Stimulated activated CD4-positive, alpha-beta T cell treated with anti-CD3 and anti-CD28 coated beads, Interleukin-12 subunit alpha, Interleukin-12 subunit beta, amount 100 ng/mL, for 24 hours (primary cell): Measurements from ENCODE around the gene BTBD19.
A peak's percentile ranks its signal among the peaks of the same experiment; 100 is the strongest.
"Not testable (repeated sequence)": the region's sequence is repeated elsewhere in the genome, so short reads cannot be mapped to it uniquely, and the experiment has no call there.

Experiments
- DNase-seq, 2 experiments: peaks; one replicate each; pipeline ENCODE4 v3.0.0-alpha.2; 2020; ENCODE audit warnings: low read depth in 2 of 2

BTBD19 gene

DNA sequence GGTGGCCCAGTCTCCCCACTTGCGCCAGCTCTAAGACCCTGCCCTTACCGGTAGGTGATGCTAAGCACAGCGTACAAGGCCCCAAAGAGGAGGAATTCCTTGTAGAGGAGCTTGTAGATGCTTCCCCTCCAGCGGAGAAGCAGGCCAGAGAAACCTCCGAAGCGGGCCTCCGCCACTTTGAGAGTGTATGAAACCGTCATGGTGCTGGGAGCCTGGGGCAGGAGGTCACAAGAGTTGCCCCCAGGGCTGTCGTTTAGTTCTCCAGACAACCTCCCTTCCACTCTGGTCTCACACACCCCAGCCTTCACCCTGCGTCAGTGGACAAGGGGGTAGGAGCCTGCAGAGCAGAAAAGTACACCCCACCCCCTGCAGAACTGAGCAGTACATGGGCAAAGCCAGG lies 20.8 kb upstream of the BTBD19 start:
- no peak for DNase-seq

GRCh38 chr1:44788120-44788860 lies 20.0 kb upstream of the BTBD19 start, which contains the start of gene BEST4:
BEST4 (minus strand) TSS chr1:44788170; CDS start chr1:44787705, 465 bp downstream.
- no peak for DNase-seq

DNA sequence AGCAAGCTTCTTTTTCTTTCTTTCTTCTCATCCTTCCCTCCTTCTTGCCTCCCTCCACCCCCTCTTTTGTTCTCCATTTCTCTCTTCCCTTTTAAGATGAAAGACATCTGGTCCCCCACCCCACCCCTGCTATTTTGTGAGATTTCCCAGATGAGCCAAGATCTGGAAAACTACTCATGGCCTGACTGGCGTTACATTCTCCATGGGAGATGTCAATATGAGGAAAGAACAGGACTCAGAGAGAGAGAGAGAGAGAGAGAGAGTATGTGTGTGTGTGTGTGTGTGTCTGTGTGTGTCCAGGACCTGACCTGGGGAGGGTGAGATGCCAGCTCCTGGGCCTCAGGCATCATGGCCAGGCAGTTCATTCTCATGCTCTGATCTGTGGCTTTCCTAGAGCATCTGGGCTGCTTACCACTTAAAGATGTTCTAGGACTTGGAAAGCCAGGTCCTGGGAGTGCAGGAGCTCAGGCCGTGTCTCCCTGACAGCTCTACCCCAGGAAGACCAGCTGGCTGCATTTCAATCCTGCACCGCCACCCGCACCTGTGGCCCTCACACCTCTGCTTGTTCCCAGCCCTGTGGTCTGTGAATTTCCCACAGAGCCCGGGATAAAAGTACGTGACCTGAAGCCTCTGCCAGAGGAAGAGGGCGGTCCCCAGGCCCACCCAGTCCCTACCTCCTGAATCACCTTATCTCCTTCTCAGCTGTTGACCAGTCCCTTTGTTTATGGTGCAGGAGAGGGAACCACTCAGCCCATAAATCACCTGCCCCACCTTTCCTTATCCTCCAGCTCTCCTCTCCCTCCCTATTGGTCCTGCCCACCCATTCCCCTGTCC lies 17.1 kb upstream of the BTBD19 start:
- no peak for DNase-seq

DNA sequence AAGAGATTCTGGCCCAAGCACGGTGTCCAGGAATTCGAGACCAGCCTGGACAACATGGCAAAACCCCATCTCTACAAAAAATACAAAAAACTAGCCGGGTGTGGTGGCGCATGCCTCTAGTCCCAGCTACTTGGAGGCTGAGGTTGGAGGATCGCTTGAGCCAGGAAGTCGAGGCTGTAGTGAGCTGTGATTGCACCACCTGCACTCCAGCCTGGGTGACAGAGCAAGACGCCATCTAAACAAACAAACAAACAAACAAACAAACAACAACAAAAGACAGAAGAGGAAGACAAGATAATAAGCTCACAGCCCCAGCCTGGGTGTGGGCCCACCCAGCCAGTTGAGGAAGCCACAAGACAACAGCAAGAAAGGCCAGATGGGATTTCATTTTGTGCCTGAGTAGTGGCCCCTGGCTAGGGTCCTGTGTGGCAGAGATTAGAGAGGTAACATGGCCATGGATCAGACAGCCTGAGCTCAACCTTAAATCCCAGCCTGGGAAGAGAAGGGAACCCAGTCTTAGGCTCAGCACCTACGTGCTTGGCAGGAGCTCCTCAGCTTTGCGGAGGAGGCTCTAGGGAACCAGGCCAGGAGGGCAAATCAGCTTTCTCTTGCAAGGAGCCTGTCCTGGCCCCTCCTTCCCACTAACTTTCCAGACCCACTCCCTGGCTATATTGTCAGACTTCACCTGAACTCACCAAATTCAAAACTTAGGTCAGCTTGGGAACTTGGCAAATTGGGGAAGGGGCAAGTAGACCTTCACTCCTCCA lies 15.4 kb upstream of the BTBD19 start:
- no peak for DNase-seq

DNA sequence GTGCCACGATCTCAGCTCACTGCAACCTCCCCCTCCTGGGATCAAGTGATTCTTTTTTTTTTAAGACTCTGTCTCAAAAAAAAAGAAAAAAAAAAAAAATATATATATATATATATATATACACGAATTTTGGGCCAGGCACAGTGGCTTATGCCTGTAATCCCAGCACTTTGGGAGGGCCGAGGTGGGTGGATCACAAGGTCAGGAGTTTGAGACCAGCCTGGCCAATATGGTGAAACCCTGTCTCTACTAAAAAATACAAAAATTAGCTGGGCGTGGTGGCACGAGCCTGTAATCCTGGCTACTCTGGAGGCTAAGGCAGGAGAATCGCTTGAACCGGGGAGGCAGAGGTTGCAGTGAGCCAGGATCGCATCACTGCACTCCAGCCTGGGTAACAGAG lies 10.4 kb upstream of the BTBD19 start:
- not testable (repeated sequence) for DNase-seq

- no peak for DNase-seq
Measured at GRCh38 chr1:44798481-44799365, 9.6 kb upstream of the BTBD19 start.

DNA sequence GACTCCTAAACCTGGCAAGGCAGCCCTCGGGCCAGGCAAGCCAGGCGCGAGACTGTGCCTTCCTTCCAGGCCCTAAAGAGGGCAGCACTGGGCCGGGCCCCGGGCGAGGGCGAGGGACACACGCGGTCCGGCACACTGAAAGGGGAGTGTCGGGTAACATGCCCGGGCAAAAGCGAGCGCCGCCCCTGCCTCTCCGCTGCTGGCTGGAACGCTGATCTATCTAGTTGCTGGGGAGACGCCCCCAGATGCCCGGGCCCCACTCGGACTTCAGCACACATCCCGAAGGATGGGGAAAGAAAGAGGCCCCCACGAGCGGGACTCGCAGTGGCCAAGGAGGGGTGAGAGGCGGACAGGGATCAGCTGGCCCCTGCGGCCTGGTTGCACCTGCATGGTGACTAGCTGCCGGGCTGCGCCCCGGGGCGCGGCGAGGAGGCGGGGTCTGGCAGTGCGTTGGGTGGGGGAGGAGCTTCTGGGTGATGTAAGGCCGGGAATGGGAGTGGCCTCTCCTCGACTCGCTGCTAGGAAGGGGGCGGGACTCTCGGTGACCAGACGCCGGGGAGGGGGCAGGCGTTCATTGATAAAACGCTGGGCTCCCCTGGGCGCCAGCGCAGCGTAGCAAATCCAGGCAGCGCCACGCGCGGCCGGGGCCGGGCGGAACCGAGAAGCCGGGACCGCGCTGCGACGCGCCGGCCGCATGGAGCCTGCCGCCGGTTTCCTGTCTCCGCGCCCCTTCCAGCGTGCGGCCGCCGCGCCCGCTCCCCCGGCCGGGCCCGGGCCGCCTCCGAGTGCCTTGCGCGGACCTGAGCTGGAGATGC lies 8.3 kb upstream of the BTBD19 start, which contains the start of gene PLK3:
Gene PLK3 (plus strand): TSS at position 608 of the 815 bp plus-strand sequence. CDS start 87 bp downstream, at position 695.
- DNase-seq, result peak; percentile 94 to 98

DNA sequence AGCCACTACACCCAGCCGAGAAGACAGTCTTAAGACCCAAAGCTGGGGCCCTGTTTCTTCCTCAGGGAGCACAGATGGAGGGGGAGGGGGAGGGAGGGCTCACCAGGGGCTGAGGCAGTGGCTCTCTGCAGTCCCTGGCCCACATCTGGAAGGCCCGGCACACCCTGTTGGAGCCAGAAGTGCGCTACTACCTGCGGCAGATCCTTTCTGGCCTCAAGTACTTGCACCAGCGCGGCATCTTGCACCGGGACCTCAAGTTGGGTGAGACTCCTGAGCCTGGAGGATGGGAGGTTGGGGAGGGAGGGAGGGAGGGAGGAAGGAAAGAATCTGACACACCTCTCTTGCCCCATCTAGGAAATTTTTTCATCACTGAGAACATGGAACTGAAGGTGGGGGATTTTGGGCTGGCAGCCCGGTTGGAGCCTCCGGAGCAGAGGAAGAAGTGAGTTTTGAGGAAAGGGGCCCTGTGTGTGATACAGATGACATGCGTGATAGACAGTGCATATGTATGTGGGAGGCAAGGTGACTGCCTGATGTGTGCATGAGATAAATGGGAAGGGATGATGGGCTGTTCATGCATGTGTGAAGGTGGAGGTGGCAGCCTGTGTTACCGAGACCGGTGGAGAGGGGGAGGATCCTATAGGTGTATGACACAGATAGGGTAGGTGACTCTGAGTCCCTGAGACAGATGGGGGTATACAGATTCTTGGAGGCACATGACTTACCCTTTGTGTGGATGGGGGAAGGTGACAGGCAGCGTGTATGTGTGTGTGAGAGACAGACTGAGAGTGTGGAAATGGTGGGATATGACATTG lies 6.6 kb upstream of the BTBD19 start:
- no peak for DNase-seq

GRCh38 chr1:44802306-44803061 lies 5.8 kb upstream of the BTBD19 start:
- DNase-seq, result no peak

- no peak for DNase-seq
Measured at GRCh38 chr1:44803062-44803311, 5.3 kb upstream of the BTBD19 start.

GRCh38 chr1:44803312-44804095 lies 4.8 kb upstream of the BTBD19 start:
- no peak for DNase-seq

DNA sequence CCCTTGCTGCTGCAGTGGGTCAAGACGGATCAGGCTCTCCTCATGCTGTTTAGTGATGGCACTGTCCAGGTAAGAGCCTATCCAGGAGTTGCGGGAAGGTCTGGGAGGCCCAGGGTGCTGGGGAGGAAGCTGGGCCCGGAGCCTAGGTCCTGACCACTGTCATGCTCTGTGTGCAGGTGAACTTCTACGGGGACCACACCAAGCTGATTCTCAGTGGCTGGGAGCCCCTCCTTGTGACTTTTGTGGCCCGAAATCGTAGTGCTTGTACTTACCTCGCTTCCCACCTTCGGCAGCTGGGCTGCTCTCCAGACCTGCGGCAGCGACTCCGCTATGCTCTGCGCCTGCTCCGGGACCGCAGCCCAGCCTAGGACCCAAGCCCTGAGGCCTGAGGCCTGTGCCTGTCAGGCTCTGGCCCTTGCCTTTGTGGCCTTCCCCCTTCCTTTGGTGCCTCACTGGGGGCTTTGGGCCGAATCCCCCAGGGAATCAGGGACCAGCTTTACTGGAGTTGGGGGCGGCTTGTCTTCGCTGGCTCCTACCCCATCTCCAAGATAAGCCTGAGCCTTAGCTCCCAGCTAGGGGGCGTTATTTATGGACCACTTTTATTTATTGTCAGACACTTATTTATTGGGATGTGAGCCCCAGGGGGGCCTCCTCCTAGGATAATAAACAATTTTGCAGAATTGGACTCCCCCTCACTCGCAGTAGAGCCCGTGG lies 2.9 kb upstream of the BTBD19 start:
- no peak for DNase-seq

- DNase-seq, result no peak
Measured at GRCh38 chr1:44806025-44806703, 2.2 kb upstream of the BTBD19 start.

DNA sequence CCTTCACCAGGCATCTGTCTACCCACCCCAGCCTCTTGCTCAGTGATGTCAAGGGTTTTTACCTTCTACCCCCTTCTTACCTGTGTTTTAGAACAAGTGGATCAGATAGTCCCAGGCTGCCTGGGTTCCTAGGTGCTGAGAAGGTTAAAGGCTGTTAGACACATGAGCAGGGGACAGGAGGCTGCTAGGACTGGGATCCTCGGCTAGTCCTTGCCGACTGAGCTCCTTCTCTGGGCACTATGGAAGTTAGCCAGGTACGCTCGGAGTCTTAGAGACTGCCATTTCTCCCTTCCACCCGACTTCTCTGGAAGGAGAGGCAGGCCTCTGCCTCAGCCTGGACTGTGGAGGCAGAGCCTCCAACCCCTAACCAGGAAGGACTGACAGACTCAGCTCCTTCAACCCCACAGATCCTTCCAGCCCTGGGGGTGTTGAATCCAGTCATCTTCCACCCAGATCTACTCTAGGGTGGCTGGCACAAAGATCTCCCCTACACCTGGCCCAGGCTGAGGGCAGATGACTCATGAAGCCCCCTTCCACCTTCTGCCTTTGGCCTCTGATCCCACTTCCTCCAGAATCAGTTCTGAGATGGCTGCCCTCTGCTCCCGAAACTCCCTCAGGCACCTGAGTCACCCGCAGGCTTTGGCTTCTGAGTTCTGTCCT lies 1.5 kb upstream of the BTBD19 start, which contains the start of gene DYNLT4:
Gene DYNLT4 (minus strand): TSS at position 648 of the 660 bp plus-strand sequence. CDS start 683 bp downstream, outside the sequence.
- DNase-seq, result no peak

GRCh38 chr1:44807364-44808062 lies 810 bp upstream of the BTBD19 start:
- peak; percentile 78 to 91 for DNase-seq
